GM12872 (cell line): ENCODE results near the gene PTPRK.

Experiments used
- TF ChIP-seq, protein P1 (sequence below): IDR thresholded peaks from 3 replicates; pipeline ENCODE4 v1.5.1; 2011; ENCODE audit warnings: low read depth, mild to moderate bottlenecking, low read length, moderate library complexity; ENCODE audit not compliant: insufficient read depth

The PTPRK gene

DNA sequence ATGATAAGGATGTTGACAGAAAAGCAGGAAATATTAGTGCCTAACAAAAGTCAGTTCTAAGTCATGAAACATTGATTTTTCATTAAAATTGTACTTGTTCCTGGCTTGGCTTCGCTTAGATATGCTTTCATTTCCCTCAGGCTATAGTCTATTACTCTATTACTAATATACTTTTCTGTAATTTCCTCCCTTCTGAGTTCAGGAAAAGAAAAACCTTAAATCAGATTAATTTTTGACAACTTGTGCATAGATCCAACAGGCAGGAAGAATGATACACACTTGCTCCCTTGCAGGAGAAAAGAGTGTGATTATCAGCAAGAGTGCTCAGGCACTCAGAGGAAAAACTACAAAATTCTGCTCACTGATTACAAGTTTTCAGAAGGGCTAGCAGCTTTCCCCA is 474.4 kb downstream of the PTPRK start:
- TF ChIP-seq, protein P1, sequence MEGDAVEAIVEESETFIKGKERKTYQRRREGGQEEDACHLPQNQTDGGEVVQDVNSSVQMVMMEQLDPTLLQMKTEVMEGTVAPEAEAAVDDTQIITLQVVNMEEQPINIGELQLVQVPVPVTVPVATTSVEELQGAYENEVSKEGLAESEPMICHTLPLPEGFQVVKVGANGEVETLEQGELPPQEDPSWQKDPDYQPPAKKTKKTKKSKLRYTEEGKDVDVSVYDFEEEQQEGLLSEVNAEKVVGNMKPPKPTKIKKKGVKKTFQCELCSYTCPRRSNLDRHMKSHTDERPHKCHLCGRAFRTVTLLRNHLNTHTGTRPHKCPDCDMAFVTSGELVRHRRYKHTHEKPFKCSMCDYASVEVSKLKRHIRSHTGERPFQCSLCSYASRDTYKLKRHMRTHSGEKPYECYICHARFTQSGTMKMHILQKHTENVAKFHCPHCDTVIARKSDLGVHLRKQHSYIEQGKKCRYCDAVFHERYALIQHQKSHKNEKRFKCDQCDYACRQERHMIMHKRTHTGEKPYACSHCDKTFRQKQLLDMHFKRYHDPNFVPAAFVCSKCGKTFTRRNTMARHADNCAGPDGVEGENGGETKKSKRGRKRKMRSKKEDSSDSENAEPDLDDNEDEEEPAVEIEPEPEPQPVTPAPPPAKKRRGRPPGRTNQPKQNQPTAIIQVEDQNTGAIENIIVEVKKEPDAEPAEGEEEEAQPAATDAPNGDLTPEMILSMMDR, result no peak

DNA sequence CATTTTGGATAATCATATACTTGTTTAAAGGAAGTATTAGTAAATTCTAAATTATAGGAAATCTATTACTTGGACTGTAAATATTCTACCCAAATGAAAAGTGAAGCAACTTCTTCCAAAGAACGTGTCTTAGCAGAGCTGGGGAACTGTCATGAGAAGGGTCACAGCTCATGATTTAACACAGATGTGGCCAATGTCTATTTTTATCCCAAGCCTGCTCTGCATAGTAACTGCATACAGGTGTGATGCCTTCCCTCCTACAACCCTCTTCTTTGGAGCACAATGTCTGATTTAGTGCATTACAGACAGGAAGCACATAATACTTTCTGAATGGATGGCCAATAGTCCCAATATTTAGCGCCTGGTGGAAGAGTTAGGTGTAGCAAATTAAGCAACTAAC is 480.9 kb downstream of the PTPRK start:
- TF ChIP-seq, protein P1, result no peak

DNA sequence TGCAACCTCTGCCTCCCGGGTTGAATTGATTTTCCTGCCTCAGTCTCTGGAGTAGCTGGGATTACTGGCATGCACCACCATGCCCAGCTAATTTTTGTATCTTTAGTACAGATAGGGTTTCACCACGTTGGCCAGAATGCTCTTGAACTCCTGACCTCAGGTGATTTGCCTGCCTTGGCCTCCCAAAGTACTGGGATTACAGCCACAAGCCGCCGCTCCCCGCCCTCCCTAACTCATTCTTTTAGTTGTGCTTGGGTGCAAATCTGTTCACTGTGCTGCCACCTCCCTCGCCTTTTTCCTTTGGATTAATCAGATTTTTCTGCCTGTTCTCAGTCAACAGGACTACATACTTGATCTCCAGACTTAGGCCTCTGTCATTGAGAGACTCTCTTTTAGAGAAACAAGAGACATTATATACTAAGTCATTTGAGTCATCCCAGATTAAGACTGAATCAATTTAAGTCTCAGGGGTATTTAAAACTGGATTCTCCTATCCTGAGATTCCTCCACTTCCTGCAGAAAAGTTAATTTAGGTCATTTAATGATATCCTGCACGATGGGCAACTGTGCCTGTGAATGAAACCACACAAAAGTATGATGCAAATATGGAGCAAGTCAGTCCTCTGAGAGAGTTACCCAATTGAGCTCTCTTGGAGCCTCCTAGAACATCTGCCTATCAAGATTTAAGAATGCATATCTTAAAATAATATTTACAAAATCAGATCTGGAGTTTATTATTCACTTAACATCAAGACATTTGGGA is 483.4 kb downstream of the PTPRK start:
- TF ChIP-seq, protein P1, result no peak

DNA sequence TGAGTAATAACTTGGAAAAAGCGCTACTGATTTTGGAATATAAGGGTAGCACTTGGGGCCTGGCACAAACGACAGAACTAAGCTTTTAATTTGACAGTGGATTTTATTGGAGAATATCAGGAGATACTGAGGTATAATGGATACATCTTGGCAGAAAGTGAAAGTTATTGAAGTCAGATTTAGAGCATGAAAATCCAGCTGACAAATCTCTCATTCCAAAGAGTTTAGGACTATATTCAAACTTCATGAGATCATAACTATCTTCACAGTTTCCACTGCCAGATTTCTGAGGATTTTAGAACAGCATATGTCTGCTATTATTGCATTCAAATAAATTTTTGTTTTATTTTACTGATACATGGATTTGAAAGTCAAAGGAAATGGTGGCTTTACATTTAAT is 487.2 kb downstream of the PTPRK start:
- TF ChIP-seq, protein P1, result no peak

DNA sequence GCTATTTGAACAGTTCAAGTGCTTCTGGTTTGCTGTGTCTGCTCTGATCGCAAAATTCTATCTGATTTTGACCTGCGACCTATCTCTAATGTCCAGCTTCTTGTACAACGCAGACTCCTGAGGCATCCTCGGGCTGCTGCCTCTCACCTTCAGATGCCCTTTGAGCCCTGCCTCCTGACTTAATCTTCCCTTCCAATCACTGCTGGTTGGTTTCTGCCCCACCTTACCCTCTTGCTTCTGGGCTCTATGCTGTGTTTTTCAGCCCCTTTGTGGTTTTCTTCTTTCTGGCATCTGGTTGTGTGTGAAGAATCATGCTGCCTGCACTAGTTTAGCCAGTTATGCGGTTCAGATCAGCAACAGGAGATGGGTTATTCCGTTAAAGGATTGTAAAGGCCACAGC is 488.4 kb downstream of the PTPRK start:
- TF ChIP-seq, protein P1, result no peak

DNA sequence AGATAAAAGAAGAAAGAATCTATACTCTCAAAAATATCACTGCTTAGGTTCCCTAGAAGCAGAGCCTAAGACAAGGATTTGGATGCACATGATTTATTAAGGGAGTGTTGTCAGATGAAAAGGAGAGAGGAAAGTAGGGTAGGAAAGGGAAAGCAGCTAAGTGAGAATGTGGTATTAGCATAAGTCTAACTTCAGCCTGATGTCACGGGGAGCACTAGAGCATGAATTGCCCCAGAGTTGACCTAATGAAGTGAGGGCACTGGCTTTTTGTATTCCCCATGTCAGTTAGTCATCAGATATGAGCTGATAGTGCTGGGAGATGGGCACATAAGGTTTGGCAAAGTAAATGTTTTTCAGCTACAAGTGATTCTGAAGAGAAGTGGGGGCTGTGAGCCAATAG is 490.6 kb downstream of the PTPRK start:
- TF ChIP-seq, protein P1, result no peak

DNA sequence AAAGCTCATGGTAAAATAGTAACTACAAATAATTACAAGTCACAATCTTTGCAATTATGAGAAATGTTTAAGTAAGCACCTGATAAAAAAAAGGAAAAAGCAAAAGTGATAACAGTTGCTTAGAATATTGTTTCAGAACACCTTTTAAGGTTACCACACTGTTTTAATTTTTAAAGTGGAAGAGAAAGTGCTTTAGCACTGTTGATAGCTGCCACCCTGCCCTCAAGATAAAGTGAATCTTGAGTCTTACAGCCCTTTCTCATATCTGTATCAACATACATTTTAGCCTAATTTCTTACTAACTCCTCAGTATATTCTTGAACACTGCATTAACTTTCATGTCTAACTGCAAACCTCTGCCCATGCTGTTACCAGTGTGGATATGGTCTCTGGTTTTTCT is 492.2 kb downstream of the PTPRK start:
- TF ChIP-seq, protein P1, result no peak
